Endothelial cell of umbilical vein (primary cell): ENCODE measurements around the gene APMAP. TPM values are rescaled to one million over a fixed set of nuclear protein-coding genes. Genes with fewer than 3 reads are reported as not detected.

Experiments used
- BruUV-seq: library from RNA; stranded (reverse); fragments of 400-500 nt; replicated peaks from 2 replicates; lab custom pipeline; 2021; lab: Mats Ljungman, UMichigan
- CTCF ChIA-PET: fragments of 300-600, 350-600 bp; sonication (Branson Sonifier 250); formaldehyde crosslinking; loops from one replicate; lab custom pipeline; 2021; ENCODE audit warnings: antibody characterized with exemption, inconsistent platforms; lab: Charles Lee
- POLR2A ChIA-PET: fragments of 300-600, 350-600 bp; sonication (Branson Sonifier 250); formaldehyde crosslinking; loops from one replicate; lab custom pipeline; 2021; ENCODE audit warnings: antibody characterized with exemption, inconsistent platforms; lab: Charles Lee
- DNase-seq: peaks from one replicate; pipeline ENCODE4 v3.0.0-alpha.2; 2011; ENCODE audit warnings: low read depth, low spot score
- FAIRE-seq: peaks from 2 replicates; lab custom pipeline; 2011; peaks lifted over from hg19 to GRCh38; lab: Jason Lieb, UNC
- H2AFZ ChIP-seq: 2 replicates; pipeline ENCODE4 v1.6.0; 2012; ENCODE audit warnings: low read depth, low read length, control low read depth, inconsistent platforms
- H3K27ac ChIP-seq: 2 replicates; pipeline ENCODE4 v1.5.1; 2011; ENCODE audit warnings: low read depth, mild to moderate bottlenecking, control low read depth, low read length, moderate library complexity; ENCODE audit not compliant: insufficient read depth
- H3K27me3 ChIP-seq, 2 experiments: 2 replicates each; pipeline versions ENCODE4 v1.6.0 to v1.6.1; 2011; ENCODE audit warnings: low read length in 2 of 2, mixed read lengths in 1 of 2; ENCODE audit not compliant: control insufficient read depth in 2 of 2, insufficient read depth in 2 of 2
- H3K36me3 ChIP-seq, 2 experiments: 2 replicates in 1 of 2; 3 replicates in 1 of 2; pipeline ENCODE4 v1.5.1; 2011; ENCODE audit warnings: low read length in 2 of 2, mild to moderate bottlenecking in 1 of 2, moderate library complexity in 1 of 2; ENCODE audit not compliant: control insufficient read depth in 2 of 2, insufficient read depth in 2 of 2; ENCODE audit errors: extremely low read depth in 1 of 2
- H3K4me1 ChIP-seq: 3 replicates; pipeline ENCODE4 v1.5.1; 2011; ENCODE audit warnings: mild to moderate bottlenecking, low read length; ENCODE audit not compliant: control insufficient read depth, insufficient read depth; ENCODE audit errors: extremely low read depth
- H3K4me2 ChIP-seq: 2 replicates; pipeline ENCODE4 v1.6.1; 2011; ENCODE audit warnings: low read length, control low read depth, mixed read lengths; ENCODE audit not compliant: insufficient read depth
- H3K4me3 ChIP-seq, 3 experiments: fragments of 200-600 bp in 1 of 3; sonication (generic), shearing (Covaris generic) in 1 of 3; replicated peaks in 1 of 3; 2 replicates each; pipeline ENCODE4 v1.5.1; 2011 to 2016; ENCODE audit warnings: control low read depth in 3 of 3, low read length in 3 of 3, mild to moderate bottlenecking in 2 of 3, inconsistent platforms in 1 of 3, low read depth in 1 of 3, moderate library complexity in 1 of 3; ENCODE audit not compliant: insufficient read depth in 1 of 3
- H3K79me2 ChIP-seq: 2 replicates; pipeline ENCODE4 v1.6.0; 2012; ENCODE audit warnings: low read length, inconsistent platforms; ENCODE audit not compliant: control insufficient read depth, insufficient read depth
- H3K9ac ChIP-seq: replicated peaks from 2 replicates; pipeline ENCODE3; 2011; ENCODE audit warnings: low read length, control low read depth; ENCODE audit not compliant: insufficient read depth; ENCODE audit errors: extremely low read depth
- H3K9me1 ChIP-seq: replicated peaks from 3 replicates; pipeline ENCODE4 v1.6.0; 2011; ENCODE audit warnings: mild to moderate bottlenecking, low read length; ENCODE audit not compliant: control insufficient read depth, insufficient read depth; ENCODE audit errors: extremely low read depth
- H3K9me3 ChIP-seq: replicated peaks from 2 replicates; pipeline ENCODE4 v1.5.1; 2012; ENCODE audit warnings: low read length, inconsistent platforms; ENCODE audit not compliant: control insufficient read depth, insufficient read depth
- H4K20me1 ChIP-seq: replicated peaks from 2 replicates; pipeline ENCODE3; 2011; ENCODE audit warnings: mild to moderate bottlenecking, low read length; ENCODE audit not compliant: control insufficient read depth, insufficient read depth; ENCODE audit errors: extremely low read depth
- CTCF ChIP-seq, 2 donors: IDR thresholded peaks; 1 replicate in 1 of 2; 2 replicates in 1 of 2; pipeline ENCODE4 v1.5.1; 2011; ENCODE audit warnings: low read length in 2 of 2, mild to moderate bottlenecking in 2 of 2, moderate library complexity in 2 of 2, control low read depth in 1 of 2, inconsistent platforms in 1 of 2, low read depth in 1 of 2; ENCODE audit not compliant: insufficient read depth in 1 of 2; ENCODE audit errors: extremely low read depth in 1 of 2
- EZH2 ChIP-seq: IDR thresholded peaks from 2 replicates; pipeline ENCODE4 v1.6.1; 2012; ENCODE audit warnings: borderline replicate concordance, low read depth, mild to moderate bottlenecking, moderate library complexity, low read length, inconsistent platforms; ENCODE audit not compliant: severe bottlenecking
- FOS ChIP-seq: IDR thresholded peaks from 2 replicates; pipeline ENCODE4 v1.6.1; 2011; ENCODE audit warnings: mild to moderate bottlenecking, low read length, moderate library complexity, borderline replicate concordance; ENCODE audit not compliant: insufficient read depth
- GATA2 ChIP-seq: IDR thresholded peaks from 2 replicates; pipeline ENCODE4 v1.7.0; 2011; ENCODE audit warnings: low read depth, mild to moderate bottlenecking, moderate library complexity, mixed read lengths, low read length; ENCODE audit not compliant: insufficient read length, insufficient read depth
- JUN ChIP-seq: IDR thresholded peaks from 2 replicates; pipeline ENCODE4 v1.6.1; 2011; ENCODE audit warnings: borderline replicate concordance, low read depth; ENCODE audit not compliant: insufficient read length, insufficient read depth
- MYC ChIP-seq: IDR thresholded peaks from one replicate; pipeline ENCODE4 v1.6.1; 2011; ENCODE audit warnings: mild to moderate bottlenecking, low read depth, low read length
- POLR2A ChIP-seq: IDR thresholded peaks from 2 replicates; pipeline ENCODE4 v1.6.1; 2012; ENCODE audit warnings: low read depth, mild to moderate bottlenecking, control low read depth, low read length
- POLR2AphosphoS5 ChIP-seq: IDR thresholded peaks from 2 replicates; pipeline ENCODE4 v1.6.1; 2012; ENCODE audit warnings: low read depth, mild to moderate bottlenecking, control low read depth, low read length, moderate library complexity; ENCODE audit not compliant: insufficient read depth
- dilution Hi-C: fragments of 300-500 bp; cut with MboI; formaldehyde crosslinking; loops from one replicate; pipeline ENCODE4 v1.15.0; 2019; ENCODE audit warnings: low sequenced_read_pairs; ENCODE audit not compliant: extremely low pct_ligation_motif_present
- intact Hi-C: fragments of 100-400 bp; cut with micrococcal nuclease; formaldehyde crosslinking; loops from one replicate; pipeline ENCODE4 v1.10.0; 2022
- polyA plus RNA-seq, 4 experiments: library from polyadenylated mRNA; depleted of rRNA in 3 of 4; stranded (reverse) in 3 of 4; unstranded in 1 of 4; fragments of >200 nt; gene quantifications; 2 replicates each; pipeline versions ENCODE4 v1.2.1 to v1.2.3, GENCODE V29; 2011 to 2012; ENCODE audit warnings: missing spikeins in 1 of 4
- total RNA-seq: library from RNA; stranded (reverse); gene quantifications from 2 replicates; pipeline ENCODE4 v1.2.3, GENCODE V29; 2021
- TF ChIP-seq, protein P1 (sequence below): IDR thresholded peaks from 2 replicates; pipeline ENCODE4 v1.6.1; 2011; ENCODE audit not compliant: insufficient read depth, insufficient read length

Gene APMAP
- total and polyA plus RNA-seq, 2 donors (not counting 3 experiments of a cell fraction or from before 2014, with no cell fraction given): 80.7 to 110 TPM

DNA sequence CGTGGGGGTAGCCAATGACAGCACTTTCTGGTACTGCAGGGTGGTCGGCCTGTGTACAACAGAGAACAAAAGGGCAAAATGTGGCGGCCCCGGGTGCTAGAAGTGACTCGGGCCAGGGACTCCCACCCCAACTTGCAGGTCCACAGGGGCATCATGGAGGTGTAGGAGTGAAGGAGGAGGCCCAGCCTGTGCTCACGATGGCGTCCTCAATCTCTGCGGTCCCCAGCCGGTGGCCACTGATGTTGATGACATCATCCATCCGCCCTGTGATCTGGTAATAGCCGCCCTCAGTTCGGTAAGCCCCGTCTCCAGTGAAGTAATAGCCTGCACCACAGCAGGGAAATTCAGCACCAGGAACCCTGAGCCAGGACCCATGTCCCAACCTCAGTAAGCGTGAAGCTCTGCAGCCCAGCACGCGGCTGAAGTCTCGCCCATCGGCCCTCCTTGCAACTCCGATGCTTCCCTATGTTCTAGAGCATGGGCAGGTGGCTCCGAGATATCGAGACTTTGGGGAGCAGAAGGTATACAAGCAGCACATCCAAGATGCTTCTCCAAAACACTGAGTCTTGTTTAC, 20.2 kb upstream of the APMAP start:
- Histone ChIP-seq H3K4me2 (no peak overlapping the region), H2AFZ (no peak overlapping the region), H3K9me3 (no peaks in the 10 kb centered on the region), H3K27ac (no peak overlapping the region), H3K79me2 (no peaks in the 10 kb centered on the region), H3K27me3 (no peaks in the 10 kb centered on the region), H3K9me1 (no peaks in the 10 kb centered on the region), H3K36me3 (no peaks in the 10 kb centered on the region), H4K20me1 (no peaks in the 10 kb centered on the region), H3K9ac (no peak overlapping the region), H3K4me3 (no peak overlapping the region), H3K4me1 (no peaks in the 10 kb centered on the region)
- no peak for TF ChIP-seq EZH2
- TF ChIP-seq CTCF (IDR thresholded peaks at IDR 0.05; ENCODE audit: extremely low read depth in 1 of 2, insufficient read depth in 1 of 2, low read depth in 1 of 2, low read length in 2 of 2): no peak
- TF ChIP-seq FOS: no peak
- no peak for TF ChIP-seq POLR2A
- no peak for TF ChIP-seq POLR2AphosphoS5
- TF ChIP-seq GATA2: no peak
- no peak for TF ChIP-seq JUN
- TF ChIP-seq, protein P1, sequence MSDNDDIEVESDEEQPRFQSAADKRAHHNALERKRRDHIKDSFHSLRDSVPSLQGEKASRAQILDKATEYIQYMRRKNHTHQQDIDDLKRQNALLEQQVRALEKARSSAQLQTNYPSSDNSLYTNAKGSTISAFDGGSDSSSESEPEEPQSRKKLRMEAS: no peak
- TF ChIP-seq MYC: no peak
- CTCF ChIA-PET: no interaction called here
- POLR2A ChIA-PET: no interaction called here
- DNase-seq (no peak), FAIRE-seq (no peak)
- intact Hi-C loops: no loop called here
- dilution Hi-C loops: no loop called here
- no TSS peak for BruUV-seq
